GM12864 (cell line): ENCODE measurements around the gene GAMT.
A peak's percentile ranks its signal among the peaks of the same experiment; 100 is the strongest.

Experiments
- DNase-seq: peaks from one replicate; pipeline ENCODE4 v3.0.0-alpha.2; 2011; ENCODE audit warnings: low read depth
- H3K4me3 ChIP-seq: 2 replicates; pipeline ENCODE4 v1.5.1; 2011; ENCODE audit warnings: mild to moderate bottlenecking, low read depth, low read length, control low read depth
- CTCF ChIP-seq: IDR thresholded peaks from 2 replicates; pipeline ENCODE4 v1.5.1; 2011; ENCODE audit warnings: low read depth, mild to moderate bottlenecking, moderate library complexity, low read length, control low read depth, inconsistent platforms; ENCODE audit errors: missing control alignments

GAMT gene

GRCh38 chr19:1402411-1403070 lies 1.2 kb upstream of the GAMT start:
- TF ChIP-seq CTCF: no peak

GRCh38 chr19:1401889-1402217 lies 511 bp upstream of the GAMT start:
- TF ChIP-seq CTCF: no peak
- H3K4me3 ChIP-seq: peak overlapping the region; percentile 58; the same call in 1 of the 2 replicates
- DNase-seq: no peak

More at GRCh38 chr19:1402411-1403070, 1.2 kb upstream of the GAMT start:
- no peak for DNase-seq
- no peak overlapping the region for H3K4me3 ChIP-seq

GRCh38 chr19:1400281-1401137 lies 833 bp downstream of the GAMT start:
- TF ChIP-seq CTCF: no peak
- no peak for DNase-seq

GRCh38 chr19:1399745-1400144 lies 1.6 kb downstream of the GAMT start:
- H3K4me3 ChIP-seq: no peak overlapping the region
- DNase-seq: no peak
- no peak for TF ChIP-seq CTCF

More at GRCh38 chr19:1400281-1401137, 833 bp downstream of the GAMT start:
- H3K4me3 ChIP-seq: peak overlapping the region; percentile 58

GRCh38 chr19:1399079-1399478 lies 2.3 kb downstream of the GAMT start:
- DNase-seq: no peak
- no peak for TF ChIP-seq CTCF
- H3K4me3 ChIP-seq: no peak overlapping the region

- TF ChIP-seq CTCF: no peak
- no peak overlapping the region for H3K4me3 ChIP-seq
- DNase-seq: no peak
These were observed 3.5 kb downstream of the GAMT start for GRCh38 chr19:1397838-1398237.
